Parathyroid adenoma (tissue), 2 donors: ENCODE data around the gene SAMD5.

Experiments
- H2AFZ ChIP-seq: fragments of 300-600 bp; sonication (generic); one replicate; pipeline ENCODE4 v1.7.0; 2017; ENCODE audit warnings: antibody characterized with exemption, mild to moderate bottlenecking
- H3K27ac ChIP-seq: fragments of 300-600 bp; sonication (generic); one replicate; pipeline ENCODE4 v1.7.0; 2017
- H3K27me3 ChIP-seq: fragments of 300-600 bp; sonication (generic); one replicate; pipeline ENCODE4 v1.7.0; 2017; ENCODE audit warnings: low read length; ENCODE audit not compliant: control insufficient read depth, insufficient read depth
- H3K36me3 ChIP-seq: fragments of 300-600 bp; sonication (generic); one replicate; pipeline ENCODE4 v1.7.0; 2017; ENCODE audit warnings: low read length; ENCODE audit not compliant: control insufficient read depth, insufficient read depth
- H3K4me1 ChIP-seq: fragments of 300-600 bp; sonication (generic); one replicate; pipeline ENCODE4 v1.7.0; 2017; ENCODE audit warnings: control low read depth
- H3K4me2 ChIP-seq: fragments of 300-600 bp; sonication (generic); one replicate; pipeline ENCODE4 v1.7.0; 2017; ENCODE audit warnings: low read length
- H3K4me3 ChIP-seq: fragments of 300-600 bp; sonication (generic); one replicate; pipeline ENCODE4 v1.7.0; 2017; ENCODE audit warnings: low read depth, low read length
- H3K79me2 ChIP-seq: fragments of 300-600 bp; sonication (generic); one replicate; pipeline ENCODE4 v1.7.0; 2017; ENCODE audit warnings: control low read depth
- H3K9ac ChIP-seq: fragments of 300-600 bp; sonication (generic); one replicate; pipeline ENCODE4 v1.7.0; 2017; ENCODE audit warnings: mild to moderate bottlenecking
- H3K9me3 ChIP-seq: fragments of 300-600 bp; sonication (generic); one replicate; pipeline ENCODE4 v1.7.0; 2017; ENCODE audit warnings: low read length; ENCODE audit not compliant: control insufficient read depth
- CTCF ChIP-seq: fragments of 300-600 bp; sonication (generic); IDR thresholded peaks from one replicate; pipeline ENCODE4 v1.7.0; 2017; ENCODE audit warnings: antibody characterized with exemption, mild to moderate bottlenecking
- donor health status: primary hyperparathyroidism.

SAMD5 gene

GRCh38 chr6:147586044-147586443 is 77.6 kb downstream of the SAMD5 start:
- TF ChIP-seq CTCF: no peak
- Histone ChIP-seq H3K27ac (no peak overlapping the region), H3K27me3 (no peaks in the 10 kb centered on the region), H3K36me3 (no peaks in the 10 kb centered on the region), H3K9ac (no peak overlapping the region), H2AFZ (no peak overlapping the region), H3K79me2 (no peaks in the 10 kb centered on the region), H3K4me1 (no peaks in the 10 kb centered on the region), H3K4me3 (no peak overlapping the region), H3K9me3 (no peaks in the 10 kb centered on the region), H3K4me2 (no peak overlapping the region)

GRCh38 chr6:147587907-147588306 is 79.4 kb downstream of the SAMD5 start:
- Histone ChIP-seq H3K27ac (no peak overlapping the region), H3K4me2 (no peak overlapping the region), H3K9ac (no peak overlapping the region), H3K4me1 (no peaks in the 10 kb centered on the region), H3K79me2 (no peaks in the 10 kb centered on the region), H2AFZ (no peak overlapping the region), H3K9me3 (no peaks in the 10 kb centered on the region), H3K36me3 (no peaks in the 10 kb centered on the region), H3K4me3 (no peak overlapping the region), H3K27me3 (no peaks in the 10 kb centered on the region)
- TF ChIP-seq CTCF: no peak

- H3K9ac ChIP-seq: no peak overlapping the region
- H3K4me1 ChIP-seq: no peaks in the 10 kb centered on the region
- H2AFZ ChIP-seq: no peak overlapping the region
- no peaks in the 10 kb centered on the region for H3K27me3 ChIP-seq
- H3K27ac ChIP-seq: no peak overlapping the region
- no peaks in the 10 kb centered on the region for H3K36me3 ChIP-seq
- H3K9me3 ChIP-seq: no peaks in the 10 kb centered on the region
- no peaks in the 10 kb centered on the region for H3K79me2 ChIP-seq
- TF ChIP-seq CTCF: no peak
- H3K4me2 ChIP-seq: no peak overlapping the region
- H3K4me3 ChIP-seq: no peak overlapping the region
Measured at GRCh38 chr6:147588469-147588868, 80.0 kb downstream of the SAMD5 start.

GRCh38 chr6:147589739-147590250 is 81.3 kb downstream of the SAMD5 start:
- no peak for TF ChIP-seq CTCF
- Histone ChIP-seq H3K4me3 (no peak overlapping the region), H3K4me2 (no peak overlapping the region), H3K79me2 (no peaks in the 10 kb centered on the region), H3K27ac (no peak overlapping the region), H2AFZ (no peak overlapping the region), H3K4me1 (no peaks in the 10 kb centered on the region), H3K27me3 (no peaks in the 10 kb centered on the region), H3K9ac (no peak overlapping the region), H3K9me3 (no peaks in the 10 kb centered on the region), H3K36me3 (no peaks in the 10 kb centered on the region)

- Histone ChIP-seq H2AFZ (no peak overlapping the region), H3K36me3 (no peaks in the 10 kb centered on the region), H3K79me2 (no peaks in the 10 kb centered on the region), H3K9me3 (no peaks in the 10 kb centered on the region), H3K27ac (no peak overlapping the region), H3K9ac (no peak overlapping the region), H3K4me2 (no peak overlapping the region), H3K4me3 (no peak overlapping the region), H3K27me3 (no peaks in the 10 kb centered on the region), H3K4me1 (no peaks in the 10 kb centered on the region)
- TF ChIP-seq CTCF: no peak
Measured at GRCh38 chr6:147595961-147596360, 87.5 kb downstream of the SAMD5 start.
